GM18519 (cell line): Measurements from ENCODE around the gene KATNAL2.
"Not testable (repeated sequence)": the region's sequence is repeated elsewhere in the genome, so short reads cannot be mapped to it uniquely, and the experiment has no call there.

ENCODE experiments used
- ATAC-seq: cut with Tn5 transposase; IDR thresholded peaks from one replicate; pipeline ENCODE4 v1.9.1; 2021; ENCODE audit warnings: mild to moderate bottlenecking, moderate library complexity; ENCODE audit not compliant: unreplicated experiment, low FRiP score

The KATNAL2 gene

DNA sequence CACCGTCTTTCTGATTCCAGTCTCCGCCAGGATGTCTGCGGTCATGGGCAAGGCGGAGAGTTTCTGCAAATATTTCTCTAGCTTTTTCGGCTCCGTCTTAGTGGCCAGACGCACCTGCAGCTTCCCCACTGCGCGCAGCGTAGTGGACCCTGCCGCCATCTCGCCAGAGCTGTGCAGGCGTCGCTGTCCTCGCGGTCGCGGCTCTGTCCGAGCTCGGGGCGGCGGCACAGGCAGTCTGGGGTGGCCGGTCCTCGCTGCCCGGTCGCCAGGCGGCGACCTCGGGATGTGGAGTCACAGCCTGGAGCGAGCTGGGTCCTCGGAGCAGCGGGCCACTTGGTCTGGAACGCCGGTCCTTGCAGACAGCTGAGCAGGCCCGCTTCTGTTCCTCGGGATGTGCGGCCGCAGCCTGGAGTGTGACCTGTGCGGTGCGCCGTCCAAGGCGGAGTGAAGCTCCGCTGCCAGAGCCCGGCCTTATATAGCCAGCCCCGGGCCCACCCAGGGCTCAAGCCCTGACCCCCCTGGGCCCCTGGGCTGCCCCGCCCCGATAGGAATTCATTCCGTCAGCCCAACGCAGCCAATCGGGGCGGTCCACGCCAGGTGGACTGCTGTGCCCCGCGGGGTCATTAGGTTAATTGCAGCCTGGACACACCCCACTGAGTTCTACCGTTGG lies 112.4 kb downstream of the KATNAL2 start:
- ATAC-seq, result not testable (repeated sequence)

DNA sequence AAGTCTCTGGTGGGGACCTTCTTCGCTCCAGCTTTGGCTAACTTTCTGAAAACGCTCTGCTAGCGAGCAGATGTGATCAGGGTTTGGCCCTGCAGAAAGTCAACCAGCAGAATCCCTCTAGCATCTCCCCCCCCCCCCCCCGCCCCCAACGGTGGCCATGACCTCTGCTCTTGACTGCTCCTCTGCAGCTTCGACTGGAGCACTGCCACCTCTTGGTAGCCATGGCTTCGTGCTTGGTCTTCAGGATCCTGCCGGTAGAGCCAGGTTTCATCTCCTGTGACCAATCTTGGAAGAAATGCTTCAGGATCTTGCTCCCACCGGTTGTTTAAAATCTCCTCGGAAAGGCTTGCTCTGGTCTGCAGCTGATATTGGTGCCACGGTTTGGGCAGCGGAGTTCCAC lies 113.5 kb downstream of the KATNAL2 start:
- not testable (repeated sequence) for ATAC-seq

DNA sequence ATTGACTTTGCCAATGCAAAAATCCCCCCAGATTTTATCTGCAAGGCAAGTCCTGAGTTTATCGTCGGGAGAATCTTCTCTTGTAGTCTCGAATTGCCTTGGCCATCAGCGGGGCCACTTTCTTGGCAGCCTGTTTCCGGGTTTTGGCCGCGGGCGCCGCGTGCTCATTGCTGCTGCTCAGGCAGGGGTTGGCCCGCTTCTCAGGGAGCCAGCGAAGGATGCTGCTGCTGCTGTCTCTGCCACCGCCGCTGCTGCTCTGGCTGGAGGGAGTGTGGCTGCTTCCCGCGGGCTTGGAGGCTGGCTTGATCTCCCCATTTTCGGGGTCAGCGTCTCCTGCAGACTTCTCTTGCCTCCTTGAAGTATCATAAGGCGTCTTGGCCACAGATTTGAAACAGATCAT lies 115.5 kb downstream of the KATNAL2 start:
- no peak for ATAC-seq

DNA sequence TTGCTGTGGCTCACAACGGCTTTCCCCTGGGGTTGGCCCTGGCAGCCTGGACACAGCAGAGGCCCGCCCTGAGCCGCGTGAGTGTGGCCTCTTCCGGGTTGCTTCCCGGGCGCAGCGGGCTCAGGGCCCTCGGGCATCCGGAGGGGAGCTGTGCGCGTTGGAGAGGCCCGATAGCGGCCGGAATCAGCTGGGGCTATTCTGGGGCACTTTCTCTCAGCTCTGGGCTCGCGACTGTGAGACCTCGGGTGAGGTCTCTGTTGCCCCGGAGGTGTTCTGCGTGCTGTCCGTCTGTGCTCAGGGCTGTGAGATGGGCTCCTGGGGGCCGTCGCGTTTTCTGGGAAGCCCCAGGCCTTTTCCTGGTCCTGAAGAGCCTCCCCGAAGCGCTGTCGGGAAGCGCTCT lies 117.2 kb downstream of the KATNAL2 start:
- not testable (repeated sequence) for ATAC-seq

DNA sequence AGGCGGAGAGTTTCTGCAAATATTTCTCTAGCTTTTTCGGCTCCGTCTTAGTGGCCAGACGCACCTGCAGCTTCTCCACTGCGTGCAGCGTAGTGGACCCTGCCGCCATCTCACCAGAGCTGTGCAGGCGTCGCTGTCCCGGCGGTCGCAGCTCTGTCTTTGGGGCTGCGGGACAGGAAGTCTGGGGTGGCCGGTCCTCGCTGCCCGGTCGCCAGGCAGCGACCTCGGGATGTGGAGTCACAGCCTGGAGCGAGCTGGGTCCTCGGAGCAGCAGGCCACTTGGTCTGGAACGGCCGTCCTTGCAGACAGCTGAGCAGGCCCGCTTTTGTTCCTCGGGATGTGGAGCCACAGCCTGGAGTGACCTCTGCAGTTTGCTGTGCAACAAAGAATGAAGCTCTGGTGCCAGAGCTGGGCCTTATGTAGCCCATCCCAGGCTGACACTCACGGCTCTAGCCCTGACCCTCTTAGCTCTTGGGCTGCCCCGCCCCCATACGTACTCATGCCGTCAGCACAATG lies 117.8 kb downstream of the KATNAL2 start, which contains the start of gene ELOA2:
ELOA2 (minus strand) TSS at position 466 of the 516 bp plus-strand sequence; CDS start at position 109, 357 bp downstream.
- no peak for ATAC-seq

DNA sequence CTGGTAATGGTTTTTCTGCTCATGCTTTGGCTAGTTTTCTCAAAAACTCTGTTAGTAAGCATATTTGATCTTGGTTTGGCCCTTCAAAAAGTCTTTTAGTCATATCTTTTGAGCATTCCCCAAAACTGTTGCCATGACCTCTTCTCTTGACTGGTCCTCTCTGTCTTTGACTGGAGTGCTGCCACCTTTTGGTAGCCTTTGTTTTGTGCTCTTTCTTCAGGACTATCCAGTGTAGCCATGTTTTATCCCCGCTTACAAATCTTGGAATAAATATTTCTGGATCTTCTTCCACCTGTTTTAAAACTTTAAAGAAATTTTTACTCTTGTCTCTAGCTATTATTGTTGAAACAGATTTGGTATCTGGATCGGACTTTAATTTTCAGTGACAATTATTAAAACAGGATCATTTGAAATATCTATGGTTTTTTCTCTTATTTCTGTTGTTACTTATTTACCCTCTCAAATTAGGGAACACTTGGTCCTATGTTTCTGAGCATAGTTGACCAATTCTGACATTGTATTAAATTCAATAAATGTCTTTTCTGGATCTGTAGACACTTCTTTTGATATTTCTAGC lies 119.0 kb downstream of the KATNAL2 start:
- ATAC-seq, result no peak

DNA sequence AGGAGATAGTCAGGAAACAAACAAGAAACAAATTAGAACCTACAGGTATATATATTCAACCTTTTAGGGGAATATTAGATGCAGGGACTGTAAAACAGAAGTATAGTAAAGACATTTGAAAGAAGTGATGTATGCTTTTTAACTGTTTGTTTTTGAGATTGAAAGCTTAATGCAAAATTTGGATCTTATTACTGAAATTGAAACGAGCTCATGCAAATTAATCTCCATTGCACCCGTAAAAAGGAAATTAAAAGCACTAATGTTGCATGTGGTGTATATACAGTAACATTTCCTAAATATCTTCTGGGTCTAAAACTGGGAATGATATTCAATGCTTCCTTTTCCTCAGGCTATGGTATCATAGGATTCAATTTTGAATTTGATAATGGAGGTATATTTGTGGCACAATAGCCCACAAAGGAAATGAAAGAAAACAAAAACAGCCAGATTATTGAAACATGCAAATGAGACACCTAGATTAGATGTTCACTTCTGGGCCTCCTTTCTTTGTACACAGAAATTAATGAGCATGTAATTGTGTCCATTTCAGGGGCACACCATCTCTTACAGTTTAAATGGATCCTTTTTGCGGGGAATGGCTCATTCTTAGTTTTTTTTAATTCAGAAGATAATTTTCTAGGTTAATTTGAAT lies 119.7 kb downstream of the KATNAL2 start:
- ATAC-seq, result no peak

DNA sequence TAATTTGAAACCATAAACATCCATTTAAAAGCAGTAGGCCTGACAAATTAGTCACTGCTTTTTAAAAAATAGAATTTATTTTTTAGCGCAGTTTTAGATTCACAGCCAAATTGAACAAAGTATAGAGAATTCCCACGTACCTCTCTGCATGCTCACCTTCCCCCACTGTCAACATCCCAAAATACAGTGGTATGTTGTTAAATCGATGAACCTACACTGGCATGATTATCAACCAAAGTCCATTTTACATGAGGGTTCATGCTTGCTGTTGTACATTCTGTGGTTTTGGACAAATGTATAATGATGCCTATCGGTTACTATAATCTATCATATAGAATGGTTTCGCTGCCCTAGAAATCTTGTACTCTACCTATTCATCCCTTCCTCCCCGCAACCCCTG lies 123.6 kb downstream of the KATNAL2 start:
- ATAC-seq, result no peak

DNA sequence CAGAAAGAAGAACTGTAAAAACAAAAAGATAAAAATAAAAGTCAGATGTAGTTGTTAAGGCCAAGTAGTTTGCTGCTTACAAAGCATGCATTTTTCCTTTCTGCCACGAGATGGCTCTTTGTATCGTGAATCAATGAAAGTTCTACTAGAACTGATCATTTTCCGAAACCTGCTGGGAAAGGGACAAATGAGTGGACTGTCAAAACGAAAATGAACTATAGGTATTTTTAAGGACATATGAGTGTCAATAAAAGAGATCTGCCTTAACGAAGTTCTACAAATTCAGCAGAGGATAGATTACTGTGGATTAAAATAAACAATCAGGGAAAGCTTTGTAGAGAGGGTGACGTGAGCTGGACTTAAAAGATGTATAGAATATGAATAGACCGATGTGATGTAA lies 133.1 kb downstream of the KATNAL2 start:
- ATAC-seq, result no peak

DNA sequence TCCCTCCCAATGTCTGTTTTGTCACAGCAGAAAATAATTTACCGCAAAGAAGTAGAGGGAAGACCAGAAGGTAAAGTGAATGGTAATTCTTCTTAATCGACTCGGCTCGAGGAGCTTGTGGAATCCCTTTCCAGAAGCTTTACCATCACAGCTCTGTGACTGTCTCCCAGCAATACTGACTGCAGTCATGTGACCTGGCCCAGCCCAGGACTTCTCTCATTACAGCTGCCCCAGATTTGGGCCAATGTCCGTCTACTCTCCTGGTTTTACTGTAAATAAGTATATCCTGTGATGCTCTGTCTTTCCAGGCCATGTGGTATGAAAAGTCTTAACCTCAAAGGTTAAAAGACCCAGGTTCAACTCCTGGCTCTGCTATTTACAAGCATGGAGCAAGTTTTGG lies 137.0 kb downstream of the KATNAL2 start:
- no peak for ATAC-seq

DNA sequence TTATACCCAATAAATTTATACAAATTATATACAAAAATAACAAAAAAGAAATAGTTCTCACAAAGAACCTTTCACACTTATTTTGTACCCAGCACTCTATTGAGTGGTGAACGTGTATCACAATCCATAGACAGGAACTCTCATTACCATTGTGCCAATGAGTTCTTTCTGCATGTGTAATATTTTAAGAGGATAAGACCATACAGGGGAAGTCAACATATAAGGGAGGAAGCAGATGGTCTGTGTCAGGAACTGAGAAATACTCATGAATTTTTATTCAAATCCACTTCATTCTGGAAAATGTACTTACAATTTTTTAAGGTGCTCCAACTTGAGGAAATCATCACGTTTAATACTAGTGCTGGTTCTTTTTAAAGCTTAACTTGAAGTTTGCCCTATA lies 145.1 kb downstream of the KATNAL2 start:
- ATAC-seq, result no peak

DNA sequence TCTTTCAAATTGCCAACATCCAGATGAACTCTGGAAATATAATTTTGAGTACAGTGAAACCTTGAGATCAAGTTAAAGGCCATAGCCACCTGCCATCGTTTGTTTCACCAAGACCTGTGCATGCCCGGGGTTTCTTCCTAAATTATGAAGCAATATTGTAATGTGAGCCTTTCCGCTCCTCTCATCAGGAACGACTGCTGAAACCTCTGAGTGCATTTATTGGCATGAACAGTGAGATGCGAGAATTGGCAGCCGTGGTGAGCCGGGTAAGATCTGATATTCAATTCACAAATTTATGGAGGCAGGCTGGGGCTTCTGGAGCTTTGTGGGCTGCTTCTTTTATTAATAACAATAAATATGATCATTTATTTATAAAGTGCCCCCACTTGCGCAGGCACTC lies 145.7 kb downstream of the KATNAL2 start:
- ATAC-seq, result no peak

DNA sequence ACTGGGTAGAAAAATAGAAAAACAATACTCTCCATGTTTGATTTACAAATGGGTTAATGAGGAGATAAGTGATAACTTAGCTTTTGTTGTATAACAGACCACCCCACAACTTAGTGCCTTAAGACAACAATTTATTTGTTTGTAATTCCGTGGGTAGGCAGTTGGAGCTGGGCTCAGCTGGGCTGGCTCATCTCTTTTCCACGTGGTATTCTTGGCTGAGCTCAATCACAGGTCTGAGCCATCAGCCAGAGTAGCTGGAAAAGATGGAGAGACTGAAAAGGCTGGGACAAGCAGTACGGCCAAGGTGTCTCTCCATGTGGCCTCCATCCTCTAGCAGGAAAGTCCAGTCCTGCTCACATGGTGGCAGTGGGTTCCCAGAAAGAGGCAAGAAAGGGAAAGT lies 150.2 kb downstream of the KATNAL2 start:
- ATAC-seq, result no peak

DNA sequence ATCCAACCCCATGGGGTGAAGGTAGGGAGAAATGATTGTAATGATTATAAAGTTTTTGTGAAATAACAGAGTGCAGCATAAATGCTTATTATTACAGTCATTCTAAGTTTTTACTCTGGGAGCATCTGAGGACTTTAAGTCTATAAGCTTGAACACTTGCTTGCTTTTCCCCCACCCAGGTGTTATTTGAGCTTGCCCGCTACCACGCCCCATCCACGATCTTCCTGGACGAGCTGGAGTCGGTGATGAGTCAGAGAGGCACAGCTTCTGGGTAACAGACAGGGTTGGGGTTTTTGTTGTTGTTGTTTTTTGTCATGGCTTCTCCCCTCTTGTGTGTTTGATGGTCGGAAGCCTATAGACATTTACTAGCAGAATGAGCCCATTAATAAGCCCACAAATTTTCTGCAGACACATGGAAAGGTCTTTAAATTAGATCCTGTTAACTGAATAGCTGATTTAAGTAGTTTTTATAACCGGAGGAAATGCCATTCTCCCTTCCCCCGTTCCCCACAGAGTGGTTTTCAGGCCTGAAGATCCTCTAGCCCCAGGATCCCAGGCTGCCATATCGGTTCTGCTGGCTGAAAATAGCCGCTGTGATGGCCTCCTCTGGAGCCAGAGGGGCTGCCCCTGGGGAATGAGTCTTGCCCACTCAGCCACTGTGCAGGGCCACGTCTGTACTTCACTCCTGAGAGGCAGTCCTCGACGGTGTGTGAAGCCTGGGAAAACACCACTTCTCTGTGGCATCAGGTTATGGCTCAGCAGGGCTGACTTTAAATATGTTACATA lies 157.9 kb downstream of the KATNAL2 start:
- no peak for ATAC-seq

DNA sequence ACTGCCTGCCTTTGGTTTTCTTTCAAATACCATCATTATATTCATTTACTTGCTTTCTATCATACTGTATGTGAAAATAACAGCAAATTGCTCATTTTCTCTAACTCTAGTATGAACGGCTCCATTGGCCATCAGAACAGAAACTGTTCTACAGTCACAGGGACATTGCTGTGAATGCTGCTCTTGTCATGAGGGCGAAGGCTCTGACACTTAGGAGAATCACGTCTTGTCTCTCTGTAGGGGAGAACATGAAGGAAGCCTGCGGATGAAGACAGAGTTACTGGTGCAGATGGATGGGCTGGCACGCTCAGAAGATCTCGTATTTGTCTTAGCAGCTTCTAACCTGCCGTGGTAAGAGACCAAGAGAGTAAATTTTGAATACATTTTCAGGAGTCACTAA lies 159.7 kb downstream of the KATNAL2 start:
- no peak for ATAC-seq

DNA sequence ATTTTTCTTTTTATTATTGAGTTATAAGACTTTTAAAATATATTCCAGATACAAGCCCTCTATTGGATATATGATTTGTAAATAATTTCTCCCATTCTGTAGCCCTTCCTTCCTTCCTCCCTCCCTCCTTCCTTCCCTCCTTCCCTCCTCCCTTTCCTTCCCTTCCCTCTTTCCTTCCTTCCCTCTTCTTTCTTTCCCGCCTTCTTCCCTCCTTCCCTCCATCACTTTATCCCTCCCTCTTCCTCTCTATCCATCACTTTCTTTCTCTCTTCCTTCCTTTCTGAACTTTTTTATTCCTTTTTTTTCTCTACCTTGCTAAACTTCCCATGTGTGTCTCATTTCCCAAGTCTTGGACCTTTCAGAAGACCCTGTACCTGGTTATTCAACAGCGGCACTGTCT lies 163.5 kb downstream of the KATNAL2 start:
- ATAC-seq, result no peak

DNA sequence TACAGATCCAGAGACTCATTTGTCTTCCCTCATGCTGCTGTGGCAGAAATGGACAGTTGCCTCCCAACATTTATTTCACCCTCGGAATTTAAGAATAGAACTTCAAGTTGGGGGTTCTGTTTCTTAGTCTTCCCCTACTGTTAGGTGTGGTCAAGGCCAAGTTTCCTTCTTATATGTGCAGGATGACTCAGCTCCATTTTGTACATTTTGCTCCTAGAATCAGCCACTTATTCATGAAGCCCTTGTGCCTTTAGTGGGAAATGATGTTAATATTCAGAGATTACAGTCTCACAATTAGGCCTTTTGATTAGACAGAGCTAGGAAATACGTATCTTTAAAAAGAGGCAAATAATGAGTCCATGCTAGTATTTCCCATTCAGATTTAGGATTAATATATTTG lies 164.2 kb downstream of the KATNAL2 start:
- ATAC-seq, result no peak

DNA sequence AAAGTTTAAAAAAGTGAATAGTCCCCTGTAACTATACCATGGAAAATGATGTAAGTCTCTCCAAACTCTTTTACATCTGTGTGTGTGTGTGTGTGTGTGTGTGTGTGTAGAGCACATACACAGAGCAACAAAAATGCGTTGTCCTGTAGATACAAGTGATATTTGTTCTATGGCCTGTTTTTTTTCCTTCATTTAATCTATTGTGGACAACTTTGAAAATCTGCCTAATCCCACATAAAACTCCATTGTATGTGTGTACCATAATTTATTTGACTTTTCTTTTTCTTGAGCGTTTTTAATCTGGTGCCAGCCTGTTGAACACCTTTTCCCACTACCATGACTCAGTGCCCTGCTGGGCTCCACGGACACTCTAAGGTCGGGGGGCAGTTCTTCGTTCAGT lies 170.3 kb downstream of the KATNAL2 start:
- ATAC-seq, result no peak

DNA sequence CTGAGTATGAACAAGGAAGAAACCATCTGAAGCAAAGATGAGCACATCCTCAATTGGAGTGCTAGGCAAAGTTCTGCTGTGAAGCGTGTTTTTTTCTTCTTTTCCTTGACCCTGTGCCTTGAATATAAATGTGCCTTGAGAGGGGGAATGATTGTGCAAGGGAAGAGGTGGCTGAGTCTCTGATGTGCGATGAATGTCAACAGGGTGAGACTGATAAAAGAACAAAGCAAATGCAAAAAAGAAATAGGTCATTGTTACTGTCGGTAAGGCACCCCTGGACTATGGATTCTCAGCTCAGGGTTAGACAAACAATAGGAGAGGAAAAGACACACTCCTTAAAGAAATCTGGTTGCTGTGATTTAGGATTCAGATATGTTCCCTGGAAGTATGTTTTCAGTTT lies 178.4 kb downstream of the KATNAL2 start:
- ATAC-seq, result no peak

DNA sequence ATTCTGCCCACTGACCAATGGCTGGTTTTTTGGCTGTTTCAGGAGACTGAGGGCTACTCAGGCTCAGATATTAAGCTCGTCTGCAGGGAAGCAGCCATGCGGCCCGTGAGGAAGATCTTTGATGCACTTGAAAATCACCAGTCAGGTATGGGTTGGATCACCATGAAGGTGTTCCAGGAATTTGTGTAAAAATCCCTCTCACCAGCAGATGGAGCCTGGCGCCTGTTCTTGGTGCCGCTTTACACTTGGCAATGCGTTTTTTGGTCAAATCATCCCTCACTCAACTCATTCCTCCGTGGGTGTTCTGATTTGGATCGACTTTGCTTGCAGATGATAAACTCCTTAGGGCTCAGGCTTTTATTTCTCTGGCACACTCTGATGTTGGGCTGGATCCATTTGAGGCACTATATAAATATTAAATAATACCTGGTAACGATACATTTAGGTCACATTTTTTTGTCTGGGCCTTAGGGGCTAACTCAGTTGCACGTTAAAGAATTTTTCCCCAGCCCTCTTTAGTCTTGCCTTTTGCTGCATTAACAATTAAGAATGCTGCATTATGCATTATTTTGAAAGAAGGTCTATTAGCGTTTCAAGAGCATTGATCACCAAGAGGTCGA lies 182.9 kb downstream of the KATNAL2 start:
- ATAC-seq, result no peak

DNA sequence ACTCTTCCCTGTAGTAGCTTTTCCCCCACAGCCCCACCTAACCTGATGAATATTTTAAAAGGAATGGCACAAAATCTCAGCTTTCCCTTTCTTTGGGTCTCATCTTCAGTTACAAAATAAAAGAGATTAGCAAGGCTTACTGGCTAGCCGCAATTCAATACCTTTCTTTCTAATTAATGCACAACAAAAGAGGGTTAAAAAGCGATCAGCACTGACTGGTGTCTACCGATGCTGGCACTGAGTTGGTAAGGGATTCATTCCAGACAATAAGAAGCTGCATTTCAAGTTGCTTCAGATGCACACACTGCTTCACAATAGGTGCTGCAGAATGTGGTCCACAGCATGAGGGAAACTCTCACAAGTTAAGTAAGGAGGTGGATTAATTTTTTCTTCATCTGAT lies 191.0 kb downstream of the KATNAL2 start:
- ATAC-seq, result no peak
